A673 (cell line): ENCODE measurements around the gene MSANTD2. TPM values are rescaled to one million over a fixed set of nuclear protein-coding genes. Genes with fewer than 3 reads are reported as not detected.

Source experiments
- BruUV-seq: library from RNA; stranded (reverse); fragments of 400-500 nt; replicated peaks from 2 replicates; lab custom pipeline; 2021; lab: Mats Ljungman, UMichigan
- CTCF ChIA-PET: fragments of 300-600 bp; sonication (Branson Sonifier 250); formaldehyde crosslinking; loops from one replicate; lab custom pipeline; 2022; ENCODE audit warnings: antibody characterized with exemption; lab: Charles Lee
- POLR2A ChIA-PET: fragments of 300-600 bp; sonication (Branson Sonifier 250); formaldehyde crosslinking; loops from one replicate; lab custom pipeline; 2022; ENCODE audit warnings: antibody characterized with exemption; ENCODE audit not compliant: low non-redundant PET; lab: Charles Lee
- DNase-seq: peaks from one replicate; pipeline ENCODE4 v3.0.0-alpha.2; 2015; ENCODE audit warnings: low spot score
- H3K27ac ChIP-seq: fragments of 200-600 bp; sonication (generic); 2 replicates; pipeline ENCODE4 v1.5.1; 2016; ENCODE audit warnings: mixed run types, low read depth, mild to moderate bottlenecking, mixed read lengths, antibody characterized with exemption, low read length; ENCODE audit not compliant: poor library complexity, severe bottlenecking
- H3K27me3 ChIP-seq: fragments of 200-600 bp; sonication (generic); replicated peaks from 2 replicates; pipeline ENCODE4 v1.6.1; 2017; ENCODE audit warnings: mixed run types, low read depth, mild to moderate bottlenecking, mixed read lengths, antibody characterized with exemption, low read length; ENCODE audit not compliant: insufficient read depth, poor library complexity
- H3K36me3 ChIP-seq: fragments of 200-600 bp; sonication (generic); 2 replicates; pipeline ENCODE4 v1.6.1; 2016; ENCODE audit warnings: mixed run types, mild to moderate bottlenecking, mixed read lengths, antibody characterized with exemption, low read length; ENCODE audit not compliant: insufficient read depth, poor library complexity, severe bottlenecking
- H3K4me1 ChIP-seq: fragments of 200-600 bp; sonication (generic); 2 replicates; pipeline ENCODE4 v1.6.1; 2017; ENCODE audit warnings: mixed run types, mild to moderate bottlenecking, mixed read lengths, antibody characterized with exemption, low read length; ENCODE audit not compliant: insufficient read depth, poor library complexity, severe bottlenecking
- H3K4me3 ChIP-seq: fragments of 200-600 bp; sonication (generic); 2 replicates; pipeline ENCODE4 v1.5.1; 2016; ENCODE audit warnings: low read depth, mixed run types, mild to moderate bottlenecking, mixed read lengths, low read length; ENCODE audit not compliant: poor library complexity, severe bottlenecking
- H3K9me3 ChIP-seq: fragments of 200-600 bp; sonication (generic); 2 replicates; pipeline ENCODE4 v1.6.1; 2016; ENCODE audit warnings: mixed run types, low read depth, mild to moderate bottlenecking, mixed read lengths, antibody characterized with exemption, low read length; ENCODE audit not compliant: poor library complexity, severe bottlenecking
- EZH2 ChIP-seq: fragments of 200-600 bp; sonication (generic); IDR thresholded peaks from 2 replicates; pipeline ENCODE4 v1.6.1; 2017; ENCODE audit warnings: borderline replicate concordance, low read depth, mild to moderate bottlenecking, mixed read lengths, antibody characterized with exemption, low read length; ENCODE audit not compliant: poor library complexity, severe bottlenecking
- intact Hi-C: fragments of 100-400 bp; cut with micrococcal nuclease; formaldehyde crosslinking; loops from one replicate; pipeline ENCODE4 v1.10.0; 2022; ENCODE audit not compliant: unreplicated experiment
- total RNA-seq: library from RNA; stranded (reverse); gene quantifications from 2 replicates; pipeline ENCODE4 v1.2.3, GENCODE V29; 2021
- TF ChIP-seq, protein P1 (sequence below): fragments of 300-800, 200-600 bp; sonication (generic); conservative IDR thresholded peaks from 2 replicates; pipeline ENCODE4 v1.5.1; 2017; ENCODE audit warnings: low read depth, mild to moderate bottlenecking, antibody characterized with exemption, low read length, moderate library complexity, mixed read lengths

Gene MSANTD2
- total RNA-seq, 1 experiment from 2014 or later = 33.3 TPM

DNA sequence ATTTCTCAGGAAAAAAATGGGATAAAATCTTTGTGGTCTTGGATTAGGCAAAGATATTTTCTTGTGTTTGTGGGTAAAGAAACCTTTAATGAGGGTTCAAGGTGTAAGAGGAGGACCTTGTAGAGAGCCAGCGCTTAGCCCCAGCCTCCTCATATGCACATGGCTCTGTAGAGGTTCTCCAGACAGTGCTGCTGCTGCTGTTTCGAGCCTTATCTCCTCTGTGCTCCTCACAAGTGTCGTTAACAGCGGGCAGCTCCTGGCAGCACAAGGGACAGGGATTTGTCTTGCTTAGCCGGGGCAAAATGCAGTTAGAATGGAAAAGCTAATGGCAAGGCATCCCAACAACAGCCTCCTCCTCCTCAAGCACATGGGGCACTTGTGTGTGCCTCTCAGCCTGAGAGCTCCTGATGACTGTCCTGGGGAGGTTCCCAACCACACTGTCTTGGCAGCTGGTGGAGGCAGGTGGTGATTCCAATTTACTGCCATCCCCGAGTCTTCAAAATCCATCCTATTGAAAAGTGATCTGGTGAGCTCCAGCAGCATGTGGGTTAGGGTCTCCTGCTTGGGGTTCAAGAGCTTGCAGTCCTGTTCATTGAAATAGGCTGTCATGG lies 7.6 kb upstream of the MSANTD2 start:
- no TSS peak for BruUV-seq
- DNase-seq = no peak
- H3K4me3 ChIP-seq = no peak overlapping the region
- H3K27me3 ChIP-seq = no peaks in the 10 kb centered on the region
- ChIA-PET POLR2A (no interaction called here), CTCF (no interaction called here)
- no peaks in the 10 kb centered on the region for H3K4me1 ChIP-seq
- H3K27ac ChIP-seq = no peak overlapping the region
- TF ChIP-seq, protein P1, sequence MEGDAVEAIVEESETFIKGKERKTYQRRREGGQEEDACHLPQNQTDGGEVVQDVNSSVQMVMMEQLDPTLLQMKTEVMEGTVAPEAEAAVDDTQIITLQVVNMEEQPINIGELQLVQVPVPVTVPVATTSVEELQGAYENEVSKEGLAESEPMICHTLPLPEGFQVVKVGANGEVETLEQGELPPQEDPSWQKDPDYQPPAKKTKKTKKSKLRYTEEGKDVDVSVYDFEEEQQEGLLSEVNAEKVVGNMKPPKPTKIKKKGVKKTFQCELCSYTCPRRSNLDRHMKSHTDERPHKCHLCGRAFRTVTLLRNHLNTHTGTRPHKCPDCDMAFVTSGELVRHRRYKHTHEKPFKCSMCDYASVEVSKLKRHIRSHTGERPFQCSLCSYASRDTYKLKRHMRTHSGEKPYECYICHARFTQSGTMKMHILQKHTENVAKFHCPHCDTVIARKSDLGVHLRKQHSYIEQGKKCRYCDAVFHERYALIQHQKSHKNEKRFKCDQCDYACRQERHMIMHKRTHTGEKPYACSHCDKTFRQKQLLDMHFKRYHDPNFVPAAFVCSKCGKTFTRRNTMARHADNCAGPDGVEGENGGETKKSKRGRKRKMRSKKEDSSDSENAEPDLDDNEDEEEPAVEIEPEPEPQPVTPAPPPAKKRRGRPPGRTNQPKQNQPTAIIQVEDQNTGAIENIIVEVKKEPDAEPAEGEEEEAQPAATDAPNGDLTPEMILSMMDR = no peak
- no peak for TF ChIP-seq EZH2
- H3K36me3 ChIP-seq = no peaks in the 10 kb centered on the region
- H3K9me3 ChIP-seq = no peaks in the 10 kb centered on the region
- intact Hi-C loops = no loop called here

DNA sequence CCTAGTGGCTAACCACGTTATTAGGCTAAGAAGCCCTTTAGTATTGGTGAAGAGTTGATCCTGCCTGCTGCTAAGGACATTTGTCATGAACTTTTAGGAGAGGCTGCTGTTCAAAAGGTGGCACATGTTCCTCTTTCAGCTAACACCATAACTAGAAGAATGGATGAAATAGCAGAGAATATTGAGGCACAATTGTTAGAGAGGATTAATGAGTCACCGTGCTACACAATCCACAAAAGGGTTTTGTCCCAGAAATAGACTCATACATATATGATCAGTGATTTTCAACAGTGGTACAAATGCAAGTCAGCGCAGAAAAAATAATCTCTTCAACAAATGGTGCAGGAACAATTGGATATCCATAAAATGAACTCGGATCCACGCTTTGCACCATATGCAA lies 7.0 kb upstream of the MSANTD2 start:
- Histone ChIP-seq H3K4me1 (no peaks in the 10 kb centered on the region), H3K36me3 (no peaks in the 10 kb centered on the region), H3K9me3 (no peaks in the 10 kb centered on the region), H3K4me3 (no peak overlapping the region), H3K27ac (no peak overlapping the region), H3K27me3 (no peaks in the 10 kb centered on the region)
- ChIA-PET POLR2A (no interaction called here), CTCF (interaction anchor here (0.6 kb wide), 1 partner anchor 69 kb away, joined by 7 read pairs; no protein-coding TSS in a partner anchor)
- BruUV-seq = no TSS peak
- no peak for TF ChIP-seq EZH2
- TF ChIP-seq, protein P1 = no peak
- DNase-seq = no peak
- intact Hi-C loops = no loop called here

DNA sequence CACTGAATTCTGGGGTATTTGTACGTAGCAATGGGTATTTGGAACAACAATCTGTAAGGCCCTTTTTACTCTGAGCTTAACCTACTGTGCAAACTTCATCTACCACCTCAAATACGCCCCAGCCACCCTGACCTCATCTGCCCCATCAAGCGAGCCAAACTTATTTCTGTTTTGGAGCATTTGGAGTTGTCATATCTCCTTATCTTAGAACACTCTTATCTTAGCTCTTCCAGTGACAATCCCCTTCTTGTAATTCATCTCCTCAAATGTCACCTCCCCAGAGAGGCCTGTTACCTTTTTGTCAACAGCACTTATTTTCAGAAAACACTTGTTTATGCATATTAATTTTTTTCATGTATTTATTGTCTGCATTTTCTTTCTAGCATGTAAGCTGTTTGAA lies 4.7 kb upstream of the MSANTD2 start:
- BruUV-seq = no TSS peak
- Histone ChIP-seq H3K4me3 (no peak overlapping the region), H3K36me3 (no peaks in the 10 kb centered on the region), H3K27ac (no peak overlapping the region), H3K4me1 (peaks cover 11% of the 10 kb centered on the region), H3K9me3 (no peaks in the 10 kb centered on the region), H3K27me3 (no peaks in the 10 kb centered on the region)
- intact Hi-C loops = no loop called here
- ChIA-PET CTCF (no interaction called here), POLR2A (no interaction called here)
- TF ChIP-seq EZH2 = no peak
- TF ChIP-seq, protein P1 = no peak
- no peak for DNase-seq
